HEK293 (cell line): ENCODE results near the gene SHTN1.

Experiments
- CTCF ChIA-PET: fragments of 350-600 bp; formaldehyde crosslinking; extraction: SDS; loops from one replicate; lab custom pipeline; 2021; ENCODE audit warnings: antibody characterized with exemption; lab: Yijun Ruan, JAX
- POLR2A ChIA-PET: fragments of 300-600 bp; formaldehyde crosslinking; extraction: SDS; loops from one replicate; lab custom pipeline; 2020; ENCODE audit warnings: antibody characterized with exemption, inconsistent platforms; lab: Yijun Ruan, JAX
- H3K27ac ChIP-seq: fragments of 200-500 bp; sonication (Bioruptor generic); 2 replicates; pipeline ENCODE4 v1.5.1; 2014; ENCODE audit warnings: low read depth, low read length, control low read depth, inconsistent platforms; ENCODE audit errors: extremely low read depth
- H3K36me3 ChIP-seq, 2 experiments: fragments of 200-500 bp in 1 of 2; sonication (Bioruptor generic) in 1 of 2; 1 replicate in 1 of 2; 2 replicates in 1 of 2; pipeline ENCODE4 v1.5.1; 2014 to 2017; ENCODE audit warnings: inconsistent platforms in 2 of 2, low read length in 2 of 2; ENCODE audit not compliant: control insufficient read depth in 2 of 2, insufficient read depth in 1 of 2
- H3K4me1 ChIP-seq: fragments of 200-500 bp; sonication (Bioruptor generic); 2 replicates; pipeline ENCODE4 v1.5.1; 2014; ENCODE audit warnings: mild to moderate bottlenecking, low read length, inconsistent platforms; ENCODE audit not compliant: control insufficient read depth, insufficient read depth
- H3K4me3 ChIP-seq: 2 replicates; pipeline ENCODE4 v1.5.1; 2011; ENCODE audit warnings: low read depth, mild to moderate bottlenecking, control low read depth, low read length, moderate library complexity
- H3K9me3 ChIP-seq: fragments of 200-500 bp; sonication (Bioruptor generic); 2 replicates; pipeline ENCODE4 v1.5.1; 2014; ENCODE audit warnings: low read depth, low read length, inconsistent platforms; ENCODE audit not compliant: control insufficient read depth, insufficient read depth
- BCL6B ChIP-seq: fragments of 450-650 bp; formaldehyde crosslinking; IDR thresholded peaks from 2 replicates; pipeline ENCODE4 v1.5.1; 2017; ENCODE audit warnings: missing biosample characterization, missing genetic modification characterization
- EGR2 ChIP-seq: fragments of 450-650 bp; formaldehyde crosslinking; IDR thresholded peaks from 2 replicates; pipeline ENCODE4 v1.5.1; 2016; ENCODE audit warnings: low read depth, missing biosample characterization, missing genetic modification characterization
- FEZF1 ChIP-seq: fragments of 450-650 bp; formaldehyde crosslinking; IDR thresholded peaks from 2 replicates; pipeline ENCODE4 v1.5.1; 2016; ENCODE audit warnings: missing biosample characterization, missing genetic modification characterization
- IKZF3 ChIP-seq: fragments of 450-650 bp; IDR thresholded peaks from 2 replicates; pipeline ENCODE4 v1.5.0; 2018; ENCODE audit warnings: missing biosample characterization, mild to moderate bottlenecking, missing genetic modification characterization, moderate library complexity
- INSM2 ChIP-seq: fragments of 450-650 bp; formaldehyde crosslinking; IDR thresholded peaks from 2 replicates; pipeline ENCODE4 v1.5.1; 2016; ENCODE audit warnings: missing biosample characterization, missing genetic modification characterization
- PRDM4 ChIP-seq: fragments of 450-650 bp; formaldehyde crosslinking; IDR thresholded peaks from 2 replicates; pipeline ENCODE4 v1.5.1; 2017; ENCODE audit warnings: missing biosample characterization, missing genetic modification characterization
- SCRT1 ChIP-seq: fragments of 450-650 bp; formaldehyde crosslinking; IDR thresholded peaks from 2 replicates; pipeline ENCODE4 v1.5.1; 2016; ENCODE audit warnings: missing biosample characterization, missing genetic modification characterization, borderline replicate concordance
- SETDB1 ChIP-seq: IDR thresholded peaks from one replicate; pipeline ENCODE4 v1.6.1; 2017; ENCODE audit warnings: mild to moderate bottlenecking, low read length, moderate library complexity, mixed read lengths; ENCODE audit not compliant: insufficient read length
- SP3 ChIP-seq: fragments of 450-650 bp; formaldehyde crosslinking; IDR thresholded peaks from 2 replicates; pipeline ENCODE4 v1.5.1; 2016; ENCODE audit warnings: missing biosample characterization, missing genetic modification characterization
- ZBTB26 ChIP-seq: fragments of 450-650 bp; formaldehyde crosslinking; optimal IDR thresholded peaks from 2 replicates; pipeline ENCODE3; 2016; ENCODE audit warnings: missing biosample characterization, mild to moderate bottlenecking, missing genetic modification characterization
- ZBTB7A ChIP-seq: fragments of 450-650 bp; formaldehyde crosslinking; IDR thresholded peaks from 2 replicates; pipeline ENCODE4 v1.5.1; 2016; ENCODE audit warnings: low read depth, missing biosample characterization, missing genetic modification characterization
- ZIC2 ChIP-seq: fragments of 450-650 bp; formaldehyde crosslinking; IDR thresholded peaks from 2 replicates; pipeline ENCODE4 v1.5.1; 2016; ENCODE audit warnings: missing biosample characterization, missing genetic modification characterization
- ZNF341 ChIP-seq: fragments of 450-650 bp; formaldehyde crosslinking; IDR thresholded peaks from 2 replicates; pipeline ENCODE4; 2016; ENCODE audit warnings: low read depth, missing biosample characterization, missing genetic modification characterization
- ZNF37A ChIP-seq: fragments of 450-650 bp; IDR thresholded peaks from 2 replicates; pipeline ENCODE4 v1.5.1; 2018; ENCODE audit warnings: missing biosample characterization, missing genetic modification characterization
- ZNF426 ChIP-seq: fragments of 450-650 bp; formaldehyde crosslinking; IDR thresholded peaks from 2 replicates; pipeline ENCODE4 v1.5.1; 2017; ENCODE audit warnings: missing biosample characterization, missing genetic modification characterization, mild to moderate bottlenecking, inconsistent platforms, moderate library complexity
- ZNF510 ChIP-seq: fragments of 450-650 bp; formaldehyde crosslinking; IDR thresholded peaks from 2 replicates; pipeline ENCODE4 v1.5.1; 2018; ENCODE audit warnings: mild to moderate bottlenecking, missing genetic modification characterization, missing biosample characterization; ENCODE audit not compliant: insufficient replicate concordance
- ZNF544 ChIP-seq: fragments of 450-650 bp; formaldehyde crosslinking; IDR thresholded peaks from 2 replicates; pipeline ENCODE4 v1.5.0; 2017; ENCODE audit warnings: missing biosample characterization, missing genetic modification characterization
- ZNF560 ChIP-seq: fragments of 450-650 bp; formaldehyde crosslinking; IDR thresholded peaks from 2 replicates; pipeline ENCODE4 v1.5.1; 2017; ENCODE audit warnings: missing biosample characterization, missing genetic modification characterization, borderline replicate concordance
- ZNF585B ChIP-seq: fragments of 450-650 bp; formaldehyde crosslinking; IDR thresholded peaks from 2 replicates; pipeline ENCODE4 v1.5.1; 2016; ENCODE audit warnings: missing biosample characterization, missing genetic modification characterization
- ZNF639 ChIP-seq: fragments of 450-650 bp; formaldehyde crosslinking; IDR thresholded peaks from 2 replicates; pipeline ENCODE4 v1.5.1; 2016; ENCODE audit warnings: missing biosample characterization, missing genetic modification characterization
- ZNF677 ChIP-seq: fragments of 450-650 bp; IDR thresholded peaks from 2 replicates; pipeline ENCODE4 v1.5.0; 2018; ENCODE audit warnings: missing biosample characterization, mild to moderate bottlenecking, missing genetic modification characterization, moderate library complexity
- ZNF777 ChIP-seq: fragments of 450-650 bp; formaldehyde crosslinking; IDR thresholded peaks from 2 replicates; pipeline ENCODE4 v1.5.1; 2017; ENCODE audit warnings: missing biosample characterization, missing genetic modification characterization, borderline replicate concordance
- ZNF792 ChIP-seq: fragments of 450-650 bp; formaldehyde crosslinking; IDR thresholded peaks from 2 replicates; pipeline ENCODE4 v1.5.1; 2016; ENCODE audit warnings: missing biosample characterization, missing genetic modification characterization

SHTN1 gene

GRCh38 chr10:116879817-116880216, 125.2 kb downstream of the SHTN1 start:
- H3K9me3 ChIP-seq, result no peaks in the 10 kb centered on the region
- H3K4me3 ChIP-seq, result no peak overlapping the region
- ChIA-PET POLR2A (no interaction called here), CTCF (no interaction called here)
- no peak for TF ChIP-seq ZIC2 (tag by site-specific recombination)
- no peak for TF ChIP-seq ZNF37A
- TF ChIP-seq ZNF792 (tag by site-specific recombination), result no peak
- no peak for TF ChIP-seq SCRT1 (tag by site-specific recombination)
- TF ChIP-seq EGR2 (tag by site-specific recombination), result no peak
- no peak for TF ChIP-seq IKZF3
- TF ChIP-seq ZNF544 (tag by site-specific recombination), result no peak
- no peak for TF ChIP-seq ZNF560 (tag by site-specific recombination)
- no peak for TF ChIP-seq ZBTB7A (tag by site-specific recombination)
- no peak for TF ChIP-seq ZNF677 (tag by site-specific recombination)
- TF ChIP-seq ZNF426 (tag by site-specific recombination), result no peak
- no peak for TF ChIP-seq BCL6B (tag by site-specific recombination)
- no peak for TF ChIP-seq ZBTB26 (tag by site-specific recombination)
- no peak overlapping the region for H3K27ac ChIP-seq
- no peaks in the 10 kb centered on the region for H3K4me1 ChIP-seq
- peaks cover 0 to 14% of the 10 kb centered on the region in 2 experiments; a peak in 1 of 3 replicates for H3K36me3 ChIP-seq

GRCh38 chr10:116878123-116878522, 126.9 kb downstream of the SHTN1 start:
- POLR2A ChIA-PET, result no interaction called here
- Histone ChIP-seq H3K4me3 (no peak overlapping the region), H3K4me1 (no peaks in the 10 kb centered on the region), H3K9me3 (no peaks in the 10 kb centered on the region), H3K27ac (no peak overlapping the region), H3K36me3 (peaks cover 0 to 4% of the 10 kb centered on the region in 2 experiments; a peak in 1 of 3 replicates)
- CTCF ChIA-PET, result no interaction called here
- no peak for TF ChIP-seq ZNF639 (tag by site-specific recombination)
- TF ChIP-seq, all 188 proteins: peak for 0

GRCh38 chr10:116877391-116877790, 127.6 kb downstream of the SHTN1 start:
- POLR2A ChIA-PET, result no interaction called here
- CTCF ChIA-PET, result no interaction called here
- H3K36me3 ChIP-seq, result peaks cover 0 to 4% of the 10 kb centered on the region in 2 experiments; a peak in 1 of 3 replicates
- H3K4me1 ChIP-seq, result no peaks in the 10 kb centered on the region
- no peak overlapping the region for H3K4me3 ChIP-seq
- no peaks in the 10 kb centered on the region for H3K9me3 ChIP-seq
- H3K27ac ChIP-seq, result no peak overlapping the region
- TF ChIP-seq ZNF585B, result no peak
- no peak for TF ChIP-seq ZNF341
- TF ChIP-seq SETDB1, result no peak
- no peak for TF ChIP-seq ZNF777 (tag by site-specific recombination)
- no peak for TF ChIP-seq SP3 (tag by site-specific recombination)
- no peak for TF ChIP-seq INSM2
- TF ChIP-seq ZNF510, result no peak
- no peak for TF ChIP-seq ZNF639 (tag by site-specific recombination)
- no peak for TF ChIP-seq PRDM4 (tag by site-specific recombination)
- TF ChIP-seq FEZF1 (tag by site-specific recombination), result no peak
- no peak for TF ChIP-seq ZNF677 (tag by site-specific recombination)
